Measurements from ENCODE around the gene CCDC127.

DNA sequence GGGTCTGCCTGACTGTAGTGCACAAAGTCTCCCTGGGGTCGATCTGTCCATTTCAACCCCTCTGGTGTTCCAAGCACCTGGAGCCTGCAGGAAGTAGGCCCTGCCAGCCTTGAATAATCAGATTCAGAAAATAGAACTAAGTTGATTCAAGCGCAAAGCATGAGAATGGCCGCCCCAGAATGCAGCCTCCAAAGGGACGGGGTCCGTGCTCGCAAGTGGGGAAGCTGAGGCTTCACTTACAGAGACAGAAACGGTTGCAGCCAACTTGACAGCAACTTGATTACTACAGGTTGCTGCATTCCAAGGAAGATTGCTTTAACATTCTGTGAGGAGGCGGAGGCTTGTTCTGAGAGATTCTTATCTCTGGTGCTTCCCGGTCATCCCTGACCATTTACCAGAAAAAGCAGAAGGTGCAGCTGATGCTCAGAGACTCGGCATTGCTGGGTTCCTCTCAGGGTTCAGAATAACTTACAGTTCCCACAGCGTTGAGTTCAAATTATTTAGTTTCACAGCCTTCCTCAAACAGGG lies 41.6 kb downstream of the CCDC127 start:
- TF ChIP-seq CTCF (conservative IDR thresholded peaks at IDR 0.05; ENCODE audit: low read depth, low read length) = no peak
- TF ChIP-seq MAZ (IDR thresholded peaks at IDR 0.05; ENCODE audit: borderline replicate concordance, low read depth, low read length) = no peak
